HG03025 (cell line): ENCODE results near the gene PPP6R3.

Experiments used
- ATAC-seq: cut with Tn5 transposase; IDR thresholded peaks from one replicate; pipeline ENCODE4 v1.9.1; 2021; ENCODE audit warnings: mild to moderate bottlenecking, moderate library complexity; ENCODE audit not compliant: unreplicated experiment, low FRiP score

Gene PPP6R3

GRCh38 chr11:68460741-68461574, at the start of gene PPP6R3:
Gene PPP6R3, plus strand, starts transcription at chr11:68460752. Its CDS starts 76,913 bp downstream, at chr11:68537665.
- ATAC-seq: peak; percentile 28

GRCh38 chr11:68411501-68411991, 49.0 kb upstream of the PPP6R3 start:
- no peak for ATAC-seq

GRCh38 chr11:68412593-68413475, 47.7 kb upstream of the PPP6R3 start:
- no peak for ATAC-seq

GRCh38 chr11:68413591-68413999, 47.0 kb upstream of the PPP6R3 start:
- ATAC-seq: no peak

- no peak for ATAC-seq
Observed at GRCh38 chr11:68414496-68415221, 45.9 kb upstream of the PPP6R3 start.

GRCh38 chr11:68416070-68416578, 44.4 kb upstream of the PPP6R3 start:
- no peak for ATAC-seq

GRCh38 chr11:68418648-68419047, 41.9 kb upstream of the PPP6R3 start:
- no peak for ATAC-seq

GRCh38 chr11:68420171-68420570, 40.4 kb upstream of the PPP6R3 start:
- ATAC-seq: no peak

- ATAC-seq: no peak
Observed at GRCh38 chr11:68423481-68423880, 37.1 kb upstream of the PPP6R3 start.

GRCh38 chr11:68424101-68424632, 36.4 kb upstream of the PPP6R3 start:
- no peak for ATAC-seq

- no peak for ATAC-seq
Observed at GRCh38 chr11:68424981-68425865, 35.3 kb upstream of the PPP6R3 start.

GRCh38 chr11:68425866-68426380, 34.6 kb upstream of the PPP6R3 start:
- ATAC-seq: no peak

- ATAC-seq: no peak
Observed at GRCh38 chr11:68429661-68430060, 30.9 kb upstream of the PPP6R3 start.

GRCh38 chr11:68430384-68430783, 30.2 kb upstream of the PPP6R3 start:
- ATAC-seq: no peak

GRCh38 chr11:68430801-68431200, 29.8 kb upstream of the PPP6R3 start:
- ATAC-seq: no peak

- no peak for ATAC-seq
Observed at GRCh38 chr11:68431984-68432645, 28.4 kb upstream of the PPP6R3 start.

- ATAC-seq: no peak
Observed at GRCh38 chr11:68432874-68433273, 27.7 kb upstream of the PPP6R3 start.

- no peak for ATAC-seq
Observed at GRCh38 chr11:68433541-68433940, 27.0 kb upstream of the PPP6R3 start.
